H9 (cell line): ENCODE measurements around the gene CDC42. TPM values are rescaled to one million over a fixed set of nuclear protein-coding genes. Genes with fewer than 3 reads are reported as not detected.
A peak's percentile ranks its signal among the peaks of the same experiment; 100 is the strongest.

Experiments
- DNase-seq: peaks from one replicate; pipeline ENCODE4 v3.0.0-alpha.2; 2017
- H2AFZ ChIP-seq: one replicate; pipeline ENCODE4 v1.6.1; 2013; ENCODE audit warnings: mild to moderate bottlenecking, low read length, control low read depth, moderate library complexity
- H2AK5ac ChIP-seq: 2 replicates; pipeline ENCODE4 v1.6.1; 2013; ENCODE audit warnings: low read length, control low read depth, mixed read lengths; ENCODE audit not compliant: insufficient read length
- H2BK120ac ChIP-seq: one replicate; pipeline ENCODE4 v1.6.1; 2013; ENCODE audit warnings: low read depth, mild to moderate bottlenecking, low read length, control low read depth, inconsistent platforms; ENCODE audit not compliant: poor library complexity, severe bottlenecking
- H2BK12ac ChIP-seq: 2 replicates; pipeline ENCODE4 v1.6.1; 2013; ENCODE audit warnings: low read length, control low read depth, mixed read lengths, low read depth; ENCODE audit not compliant: insufficient read length
- H2BK15ac ChIP-seq: 2 replicates; pipeline ENCODE4 v1.6.1; 2013; ENCODE audit warnings: low read depth, low read length, control low read depth
- H2BK20ac ChIP-seq: one replicate; pipeline ENCODE4 v1.6.1; 2013; ENCODE audit warnings: low read depth, mild to moderate bottlenecking, low read length, control low read depth, inconsistent platforms; ENCODE audit not compliant: poor library complexity, severe bottlenecking
- H2BK5ac ChIP-seq: 2 replicates; pipeline ENCODE4 v1.6.1; 2013; ENCODE audit warnings: low read length, control low read depth, mixed read lengths; ENCODE audit not compliant: insufficient read length
- H3K14ac ChIP-seq: 2 replicates; pipeline ENCODE4 v1.6.1; 2013; ENCODE audit warnings: low read length, control low read depth; ENCODE audit not compliant: insufficient read depth
- H3K18ac ChIP-seq: 2 replicates; pipeline ENCODE4 v1.6.1; 2013; ENCODE audit warnings: low read depth, mild to moderate bottlenecking, mixed read lengths, low read length, control low read depth; ENCODE audit not compliant: insufficient read length
- H3K23ac ChIP-seq: 2 replicates; pipeline ENCODE4 v1.6.1; 2013; ENCODE audit warnings: low read length, control low read depth, mixed read lengths, low read depth; ENCODE audit not compliant: insufficient read length
- H3K23me2 ChIP-seq: 2 replicates; pipeline ENCODE4 v1.6.1; 2013; ENCODE audit warnings: low read depth, mild to moderate bottlenecking, mixed read lengths, low read length, control low read depth; ENCODE audit not compliant: insufficient read length, poor library complexity, severe bottlenecking
- H3K27ac ChIP-seq: 2 replicates; pipeline ENCODE4 v1.5.1; 2013; ENCODE audit warnings: low read length, control low read depth, mixed read lengths, low read depth; ENCODE audit not compliant: insufficient read length
- H3K27me3 ChIP-seq: 2 replicates; pipeline ENCODE4 v1.6.1; 2013; ENCODE audit warnings: low read length, control low read depth, inconsistent platforms; ENCODE audit not compliant: insufficient read depth
- H3K4ac ChIP-seq: 2 replicates; pipeline ENCODE4 v1.6.1; 2013; ENCODE audit warnings: low read depth, mild to moderate bottlenecking, control low read depth, inconsistent platforms, low read length, moderate library complexity
- H3K4me1 ChIP-seq: 2 replicates; pipeline ENCODE4 v1.6.1; 2013; ENCODE audit warnings: low read length, control low read depth, inconsistent platforms; ENCODE audit not compliant: insufficient read depth
- H3K4me2 ChIP-seq: 2 replicates; pipeline ENCODE4 v1.6.1; 2013; ENCODE audit warnings: low read length, control low read depth, mixed read lengths; ENCODE audit not compliant: insufficient read length, insufficient read depth
- H3K56ac ChIP-seq: 2 replicates; pipeline ENCODE4 v1.6.1; 2013; ENCODE audit warnings: low read depth, mild to moderate bottlenecking, mixed read lengths, low read length, control low read depth; ENCODE audit not compliant: insufficient read length
- H3K79me1 ChIP-seq: 2 replicates; pipeline ENCODE4 v1.6.1; 2013; ENCODE audit warnings: low read depth, mild to moderate bottlenecking, moderate library complexity, low read length, control low read depth, inconsistent platforms; ENCODE audit not compliant: insufficient read depth, poor library complexity, severe bottlenecking
- H3K79me2 ChIP-seq: 2 replicates; pipeline ENCODE4 v1.6.1; 2013; ENCODE audit warnings: low read length, control low read depth, inconsistent platforms; ENCODE audit not compliant: insufficient read depth
- H3K9ac ChIP-seq: 2 replicates; pipeline ENCODE4 v1.6.1; 2013; ENCODE audit warnings: low read length, control low read depth, mixed read lengths; ENCODE audit not compliant: insufficient read length; ENCODE audit errors: extremely low read depth
- H3K9me3 ChIP-seq: one replicate; pipeline ENCODE4 v1.6.1; 2013; ENCODE audit warnings: low read depth, low read length, inconsistent platforms; ENCODE audit not compliant: control insufficient read depth
- H3T11ph ChIP-seq: one replicate; pipeline ENCODE4 v1.6.1; 2013; ENCODE audit warnings: mild to moderate bottlenecking, low read length, control low read depth, inconsistent platforms
- H4K20me1 ChIP-seq: one replicate; pipeline ENCODE4 v1.6.1; 2013; ENCODE audit not compliant: control insufficient read depth, insufficient read length, insufficient read depth
- H4K5ac ChIP-seq: 2 replicates; pipeline ENCODE4 v1.6.1; 2013; ENCODE audit warnings: low read depth, mild to moderate bottlenecking, mixed read lengths, low read length, control low read depth; ENCODE audit not compliant: insufficient read length
- H4K8ac ChIP-seq: replicated peaks from 2 replicates; pipeline ENCODE4 v1.6.1; 2013; ENCODE audit warnings: low read length, control low read depth, mixed read lengths, low read depth; ENCODE audit not compliant: insufficient read length
- H4K91ac ChIP-seq: 2 replicates; pipeline ENCODE4 v1.6.1; 2013; ENCODE audit warnings: low read depth, mild to moderate bottlenecking, moderate library complexity, mixed read lengths, low read length, control low read depth; ENCODE audit not compliant: insufficient read length
- H3K27ac Mint-ChIP-seq, 3 experiments: 2 replicates in 2 of 3; 3 replicates in 1 of 3; pipeline ENCODE4 v1.8.0; 2020 to 2021; ENCODE audit warnings: mixed read lengths in 3 of 3, mild to moderate bottlenecking in 1 of 3, moderate library complexity in 1 of 3
- H3K27me3 Mint-ChIP-seq: 2 replicates; pipeline ENCODE4 v1.8.0; 2021; ENCODE audit warnings: low read depth, mild to moderate bottlenecking, moderate library complexity, mixed read lengths
- H3K36me3 Mint-ChIP-seq, 3 experiments: 2 replicates in 2 of 3; 3 replicates in 1 of 3; pipeline ENCODE4 v1.8.0; 2020 to 2021; ENCODE audit warnings: low read depth in 3 of 3, mixed read lengths in 3 of 3; ENCODE audit not compliant: insufficient read depth in 1 of 3
- H3K4me1 Mint-ChIP-seq, 2 experiments: 2 replicates each; pipeline ENCODE4 v1.8.0; 2020; ENCODE audit warnings: mixed read lengths in 2 of 2
- H3K4me3 Mint-ChIP-seq, 2 experiments: 2 replicates in 1 of 2; 3 replicates in 1 of 2; pipeline ENCODE4 v1.8.0; 2020 to 2021; ENCODE audit warnings: mild to moderate bottlenecking in 2 of 2, mixed read lengths in 2 of 2, moderate library complexity in 1 of 2
- H3K9me3 Mint-ChIP-seq, 2 experiments: 2 replicates in 1 of 2; 3 replicates in 1 of 2; pipeline ENCODE4 v1.8.0; 2020; ENCODE audit warnings: mild to moderate bottlenecking in 2 of 2, mixed read lengths in 2 of 2, moderate library complexity in 1 of 2
- WGBS: extraction: QIAGEN DNeasy Blood & Tissue Kit; methylation state at CpG from one replicate; pipeline ENCODE4 v1.1.7; 2013; ENCODE audit warnings: missing lambda C conversion rate, low lambda C conversion rate, mixed read lengths; ENCODE audit not compliant: insufficient read length; ENCODE audit errors: extremely low coverage; 5-methylcytosine and 5-hydroxymethylcytosine counted together
- total RNA-seq: library from RNA; stranded (reverse); gene quantifications from 2 replicates; pipeline ENCODE4 v1.2.1, GENCODE V29; 2021
- TF ChIP-seq, protein P1 (sequence below): fragments of 200-600 bp; sonication (generic); conservative IDR thresholded peaks from 3 replicates; pipeline ENCODE4 v1.8.0; 2021; ENCODE audit warnings: antibody characterized with exemption, mild to moderate bottlenecking

CDC42 gene
- total RNA-seq, 1 experiment from 2014 or later = 197 TPM

DNA sequence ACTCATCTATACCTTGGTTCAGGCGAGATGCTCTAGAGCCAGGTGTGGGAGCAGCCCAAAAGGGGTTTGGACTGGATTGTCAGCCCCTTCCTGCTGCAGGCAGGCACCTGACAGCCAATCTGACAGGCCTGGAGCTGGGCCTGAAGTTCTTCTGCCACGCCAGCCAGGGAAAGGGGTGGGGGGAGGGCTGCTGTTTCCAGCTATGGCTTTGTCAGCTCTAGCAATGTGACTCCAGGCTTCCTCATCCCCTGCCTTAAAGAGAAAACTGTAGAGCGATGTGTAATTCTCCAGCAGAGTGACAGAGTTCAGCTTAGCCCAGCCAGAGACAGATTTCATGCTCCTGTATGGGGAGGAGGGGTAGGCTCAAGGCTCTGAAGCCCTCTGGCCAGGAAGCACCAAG is 60.0 kb downstream of the CDC42 start:
- Mint-ChIP-seq H3K9me3 (no peaks in the 10 kb centered on the region), H3K4me1 (peaks cover 24 to 34% of the 10 kb centered on the region in 2 experiments), H3K4me3 (no peak overlapping the region), H3K27ac (peak overlapping the region in 1 of 3 experiments; percentile 82; a peak in 4 of 7 replicates), H3K27me3 (no peaks in the 10 kb centered on the region), H3K36me3 (peaks cover 0 to 9% (median 7%) of the 10 kb centered on the region in 3 experiments; a peak in 5 of 7 replicates)
- Histone ChIP-seq H3K79me1 (no peaks in the 10 kb centered on the region), H4K20me1 (no peaks in the 10 kb centered on the region), H3K27me3 (no peaks in the 10 kb centered on the region), H3T11ph (no peak overlapping the region), H3K9ac (no peak overlapping the region), H3K4me1 (no peaks in the 10 kb centered on the region; the same call in 1 of the 2 replicates), H3K4ac (no peak overlapping the region), H2BK20ac (no peak overlapping the region), H3K79me2 (no peaks in the 10 kb centered on the region), H4K91ac (no peak overlapping the region), H3K9me3 (no peaks in the 10 kb centered on the region), H3K14ac (no peak overlapping the region; the same call in 1 of the 2 replicates), H4K5ac (no peak overlapping the region), H2BK12ac (no peak overlapping the region), H3K23me2 (no peaks in the 10 kb centered on the region), H4K8ac (no peak overlapping the region), H2AK5ac (no peak overlapping the region), H2BK120ac (no peak overlapping the region), H2AFZ (no peak overlapping the region), H2BK5ac (no peak overlapping the region), H3K23ac (no peak overlapping the region), H3K27ac (no peak overlapping the region), H3K18ac (no peak overlapping the region), H3K4me2 (no peak overlapping the region), H2BK15ac (no peak overlapping the region), H3K56ac (no peak overlapping the region)
- TF ChIP-seq, protein P1, sequence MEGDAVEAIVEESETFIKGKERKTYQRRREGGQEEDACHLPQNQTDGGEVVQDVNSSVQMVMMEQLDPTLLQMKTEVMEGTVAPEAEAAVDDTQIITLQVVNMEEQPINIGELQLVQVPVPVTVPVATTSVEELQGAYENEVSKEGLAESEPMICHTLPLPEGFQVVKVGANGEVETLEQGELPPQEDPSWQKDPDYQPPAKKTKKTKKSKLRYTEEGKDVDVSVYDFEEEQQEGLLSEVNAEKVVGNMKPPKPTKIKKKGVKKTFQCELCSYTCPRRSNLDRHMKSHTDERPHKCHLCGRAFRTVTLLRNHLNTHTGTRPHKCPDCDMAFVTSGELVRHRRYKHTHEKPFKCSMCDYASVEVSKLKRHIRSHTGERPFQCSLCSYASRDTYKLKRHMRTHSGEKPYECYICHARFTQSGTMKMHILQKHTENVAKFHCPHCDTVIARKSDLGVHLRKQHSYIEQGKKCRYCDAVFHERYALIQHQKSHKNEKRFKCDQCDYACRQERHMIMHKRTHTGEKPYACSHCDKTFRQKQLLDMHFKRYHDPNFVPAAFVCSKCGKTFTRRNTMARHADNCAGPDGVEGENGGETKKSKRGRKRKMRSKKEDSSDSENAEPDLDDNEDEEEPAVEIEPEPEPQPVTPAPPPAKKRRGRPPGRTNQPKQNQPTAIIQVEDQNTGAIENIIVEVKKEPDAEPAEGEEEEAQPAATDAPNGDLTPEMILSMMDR = no peak
- WGBS = no CpG with 5 or more reads among the region's 3 CpGs
- DNase-seq = peak; percentile 19
